Measurements from ENCODE around the gene PRPH.

DNA sequence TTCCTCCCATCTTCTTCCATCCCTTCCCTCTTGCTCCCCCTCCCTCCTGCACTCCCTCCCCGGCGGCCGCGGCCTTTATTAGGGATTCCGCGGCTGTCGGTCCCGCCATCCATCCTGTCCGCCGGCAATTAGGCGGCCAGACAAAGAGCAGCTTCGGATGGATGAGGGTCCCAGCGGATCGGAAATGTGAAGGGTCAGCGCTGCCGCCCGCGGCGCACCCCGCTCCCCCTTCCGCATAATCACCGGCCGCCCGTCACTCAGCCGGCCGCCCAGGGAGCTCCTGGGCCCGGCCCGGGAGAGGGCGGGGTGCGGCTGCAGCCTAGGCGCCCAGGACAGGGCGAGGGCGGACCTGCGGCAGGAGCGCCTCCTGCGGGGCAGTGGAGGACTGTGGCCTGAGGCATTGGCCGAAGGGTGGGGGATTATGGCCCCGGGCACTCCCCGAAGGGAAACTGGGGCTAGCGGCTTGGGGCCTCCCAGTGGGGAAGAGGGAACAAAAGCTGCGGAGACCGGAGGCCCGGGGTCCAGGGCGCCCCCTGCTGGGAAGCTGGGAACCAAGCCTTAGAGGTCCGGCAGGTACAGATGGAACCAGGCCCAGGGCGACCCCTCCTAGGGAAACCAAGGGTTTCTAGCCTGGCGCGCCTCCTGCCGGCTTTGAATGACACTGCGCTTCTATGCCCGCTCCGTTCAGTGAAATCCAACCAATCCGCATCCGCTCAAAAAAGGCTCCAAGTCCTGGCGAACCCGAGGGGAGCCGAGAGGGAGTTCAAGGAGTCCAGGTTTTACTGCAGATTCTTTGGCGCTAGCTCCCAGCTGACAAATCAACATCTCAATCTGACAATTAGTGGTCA is 47.3 kb downstream of the PRPH start:
- TF ChIP-seq CTCF (IDR thresholded peaks at IDR 0.05) (peak; percentile 71 to 85 (median 82)), POLR2A (IDR thresholded peaks at IDR 0.05) (no peak)
